Stimulated activated CD4-positive, alpha-beta T cell treated with anti-CD3 and anti-CD28 coated beads, TNF-alpha, amount 100 ng/mL, for 4 hours (primary cell): Measurements from ENCODE around the gene STAMBPL1.
"Not testable (repeated sequence)": the region's sequence is repeated elsewhere in the genome, so short reads cannot be mapped to it uniquely, and the experiment has no call there.

Experiments
- DNase-seq, 3 experiments: peaks; one replicate each; pipeline ENCODE4 v3.0.0-alpha.2; 2020; ENCODE audit warnings: low read depth in 3 of 3

STAMBPL1 gene

DNA sequence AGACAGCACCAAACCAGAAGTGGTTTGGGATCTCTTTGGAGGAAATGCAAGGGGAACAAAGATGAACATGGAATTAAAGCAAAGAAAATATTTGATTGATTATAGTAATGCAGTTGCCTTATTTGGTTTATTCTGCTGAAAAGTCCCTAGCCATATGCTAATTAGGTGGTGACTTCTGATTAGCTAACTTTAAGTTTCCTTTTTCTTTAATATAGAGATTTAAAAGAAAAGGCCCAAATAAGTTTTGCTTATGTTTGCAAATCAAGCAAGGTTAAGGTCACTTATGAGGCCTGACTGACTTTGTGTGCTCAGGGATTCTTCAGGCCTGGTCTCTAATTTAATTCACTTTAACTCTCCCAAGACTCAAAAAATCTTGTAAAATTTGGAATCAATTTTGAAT lies 22.2 kb upstream of the STAMBPL1 start:
- DNase-seq: no peak

GRCh38 chr10:88858491-88858890 lies 21.6 kb upstream of the STAMBPL1 start:
- DNase-seq: no peak

GRCh38 chr10:88861036-88861435 lies 19.0 kb upstream of the STAMBPL1 start:
- DNase-seq: no peak

DNA sequence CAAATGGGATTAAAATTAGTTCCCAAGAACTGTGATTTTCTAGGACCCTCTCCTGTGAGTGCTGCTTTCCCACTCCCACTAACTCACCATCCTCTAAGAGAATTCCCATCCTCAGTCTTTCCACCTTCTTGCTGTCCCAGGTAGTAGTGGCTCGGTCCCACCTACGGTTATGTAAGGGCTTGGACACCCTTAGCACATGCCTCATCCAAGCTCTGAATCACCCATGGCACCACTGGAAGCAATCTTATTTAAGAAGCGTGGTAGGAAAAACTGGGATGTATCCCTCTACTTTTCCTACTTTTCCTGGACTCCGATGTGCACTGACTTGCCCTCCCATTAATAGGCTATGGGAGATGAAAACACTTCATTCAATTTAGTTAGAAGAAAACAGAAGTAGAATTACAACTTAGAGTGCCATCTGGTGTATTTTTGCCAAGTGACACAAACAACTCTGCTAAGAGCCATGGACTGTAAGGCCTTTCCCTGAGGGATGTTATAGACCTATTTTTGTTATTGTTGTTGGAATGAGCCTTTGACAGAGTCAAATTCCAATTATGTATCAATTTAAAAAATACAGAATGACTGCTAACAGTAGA lies 14.7 kb upstream of the STAMBPL1 start:
- DNase-seq: no peak

DNA sequence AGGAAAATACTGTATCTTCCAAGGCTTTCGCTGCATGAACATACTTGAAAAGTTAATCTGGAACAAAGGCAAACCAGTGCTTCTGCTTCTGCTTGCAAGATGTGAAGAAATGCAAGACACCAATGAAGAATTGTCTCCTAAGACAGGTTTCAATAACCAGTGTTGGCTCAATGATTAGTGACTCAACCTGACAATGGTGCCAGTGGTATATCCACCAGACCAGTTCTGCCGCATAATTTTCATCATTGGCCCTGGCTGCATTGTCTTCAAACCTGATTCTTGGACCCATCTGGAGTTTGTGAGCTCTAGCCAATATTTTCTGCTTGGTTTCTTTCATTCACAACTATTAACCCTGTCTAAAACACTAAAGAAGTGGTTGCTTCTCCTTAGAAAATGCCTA lies 13.6 kb upstream of the STAMBPL1 start:
- no peak for DNase-seq

- no peak for DNase-seq
Observed at GRCh38 chr10:88870089-88870488, 10.0 kb upstream of the STAMBPL1 start.

DNA sequence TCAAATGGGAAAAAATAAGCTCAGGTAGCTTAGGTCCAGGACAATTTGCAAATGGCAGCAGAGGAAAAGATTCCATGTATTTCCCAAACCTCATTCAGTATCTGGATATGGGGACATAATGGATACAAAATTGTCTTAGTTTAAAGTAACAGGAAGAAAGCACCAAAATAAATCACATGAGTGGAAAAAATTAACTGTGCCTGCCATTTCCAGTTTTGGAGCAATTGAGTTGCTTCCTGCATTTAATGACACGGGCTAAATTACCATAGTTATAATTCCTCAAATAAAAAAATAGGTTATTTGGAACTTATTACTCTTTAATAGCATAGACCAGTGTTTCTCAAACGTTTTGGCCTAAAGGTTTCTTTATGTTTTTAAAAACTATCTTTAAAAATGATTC lies 6.3 kb upstream of the STAMBPL1 start:
- DNase-seq: no peak

- DNase-seq: no peak
Observed at GRCh38 chr10:88874281-88874680, 5.8 kb upstream of the STAMBPL1 start.

- no peak for DNase-seq
Observed at GRCh38 chr10:88875081-88875480, 5.0 kb upstream of the STAMBPL1 start.

DNA sequence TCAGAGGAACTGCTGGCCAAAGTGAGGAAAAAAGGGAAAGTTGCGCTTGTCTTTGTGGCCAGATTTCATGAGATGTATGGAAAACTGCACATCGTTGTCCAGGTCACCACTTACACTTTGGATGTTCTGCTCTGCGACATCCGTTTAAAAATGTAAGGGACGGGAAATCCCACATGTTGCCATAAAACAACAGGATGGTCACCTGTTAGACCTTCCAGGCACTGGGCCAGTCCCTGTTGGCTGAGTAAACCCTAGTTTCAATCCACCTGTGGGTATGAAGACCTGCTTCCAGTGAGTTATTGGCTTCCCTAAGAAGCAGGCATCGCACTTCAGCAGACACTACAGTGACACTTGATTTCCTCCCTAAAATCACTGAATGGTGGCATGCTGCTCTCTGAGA lies 2.7 kb upstream of the STAMBPL1 start:
- no peak for DNase-seq

GRCh38 chr10:88880282-88881076 lies 434 bp downstream of the STAMBPL1 start:
- DNase-seq: peak; percentile 38 to 56 (median 44)

- DNase-seq: no peak
Observed at GRCh38 chr10:88881320-88881719, 1.3 kb downstream of the STAMBPL1 start.

GRCh38 chr10:88881922-88882645 lies 2.0 kb downstream of the STAMBPL1 start:
- no peak for DNase-seq

- DNase-seq: not testable (repeated sequence)
Observed at GRCh38 chr10:88882646-88883447, 2.8 kb downstream of the STAMBPL1 start.

- no peak for DNase-seq
Observed at GRCh38 chr10:88883448-88883809, 3.4 kb downstream of the STAMBPL1 start.

DNA sequence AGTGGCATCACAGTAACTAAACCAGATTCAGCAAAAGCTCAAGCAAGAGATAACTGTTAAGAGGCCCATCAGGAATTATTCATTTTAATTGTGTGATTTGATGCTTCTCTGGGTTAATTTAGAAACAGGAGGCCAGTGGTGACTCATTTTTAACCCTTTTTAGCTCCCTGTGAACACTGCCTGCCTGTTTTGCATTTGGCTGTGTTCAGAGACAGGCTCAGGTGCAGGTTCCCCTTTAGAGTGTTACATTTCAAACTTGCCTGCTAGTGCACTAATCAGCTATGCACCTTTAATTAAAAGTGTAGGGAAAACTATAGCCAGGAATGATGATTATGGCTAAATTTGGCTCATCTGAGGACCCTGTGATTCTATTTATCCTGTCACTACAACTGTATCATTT lies 6.5 kb downstream of the STAMBPL1 start:
- DNase-seq: no peak

DNA sequence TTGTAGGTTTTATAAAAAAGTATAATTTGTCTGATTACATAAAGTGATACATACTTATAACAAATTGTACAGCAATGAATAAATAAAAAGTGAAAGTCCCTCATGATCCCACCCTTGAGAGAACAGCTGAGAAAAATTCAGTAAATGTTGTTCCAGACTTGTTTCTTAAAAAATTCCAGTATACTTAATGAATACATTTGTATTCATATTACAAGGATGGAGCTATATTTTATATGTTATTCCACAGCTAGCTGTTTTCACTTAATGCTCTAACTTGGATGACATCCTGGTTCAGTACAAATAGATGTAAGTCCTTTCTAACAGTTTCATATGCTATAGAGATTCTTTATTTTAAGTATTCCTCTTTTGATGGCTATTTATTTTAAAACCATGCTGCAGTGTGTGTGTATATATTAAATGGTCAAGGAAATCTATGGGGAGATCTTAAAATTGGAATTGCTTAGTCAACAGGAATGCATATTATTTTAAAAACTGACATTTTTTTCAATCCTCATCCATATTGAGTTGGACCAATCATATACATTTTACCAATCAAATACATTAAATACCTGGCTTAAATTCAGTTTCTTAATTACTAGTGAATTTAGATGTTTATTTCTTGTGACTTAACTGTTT lies 8.9 kb downstream of the STAMBPL1 start:
- DNase-seq: no peak

GRCh38 chr10:88889559-88890337 lies 9.7 kb downstream of the STAMBPL1 start:
- no peak for DNase-seq

DNA sequence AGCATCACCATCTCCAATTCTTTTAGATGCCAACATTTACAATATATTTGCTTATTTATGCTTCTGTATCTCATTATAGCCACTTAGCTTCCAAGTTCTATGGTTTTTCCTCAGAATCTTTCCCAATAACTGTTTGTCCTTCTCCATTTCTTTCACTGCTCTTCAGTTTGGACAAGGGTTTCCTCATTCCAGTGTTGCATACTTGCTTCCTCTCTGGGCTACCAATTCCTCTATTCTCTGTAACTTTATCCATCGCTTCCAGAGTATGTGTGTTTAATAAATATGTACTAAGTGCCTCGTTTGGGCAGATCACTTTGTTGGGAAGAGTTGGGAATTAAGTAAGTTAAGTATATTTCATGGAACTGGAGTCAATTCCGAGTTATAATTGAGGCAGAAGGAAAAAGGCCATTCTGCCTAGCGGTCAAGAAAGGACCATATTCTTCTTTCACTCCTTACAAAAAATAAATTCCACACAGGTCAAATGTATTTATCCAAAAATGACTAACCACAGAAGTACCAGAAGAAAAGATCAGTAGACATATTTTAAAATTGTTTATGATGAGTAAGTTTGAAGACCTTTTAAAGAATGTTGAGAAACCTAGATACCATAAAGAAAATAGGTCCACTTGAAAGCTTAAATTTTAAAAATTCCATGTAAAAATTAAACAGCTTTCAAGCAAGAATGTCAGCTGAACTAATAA lies 10.8 kb downstream of the STAMBPL1 start:
- no peak for DNase-seq
